ENCODE data around the gene PEMT.

PEMT gene

DNA sequence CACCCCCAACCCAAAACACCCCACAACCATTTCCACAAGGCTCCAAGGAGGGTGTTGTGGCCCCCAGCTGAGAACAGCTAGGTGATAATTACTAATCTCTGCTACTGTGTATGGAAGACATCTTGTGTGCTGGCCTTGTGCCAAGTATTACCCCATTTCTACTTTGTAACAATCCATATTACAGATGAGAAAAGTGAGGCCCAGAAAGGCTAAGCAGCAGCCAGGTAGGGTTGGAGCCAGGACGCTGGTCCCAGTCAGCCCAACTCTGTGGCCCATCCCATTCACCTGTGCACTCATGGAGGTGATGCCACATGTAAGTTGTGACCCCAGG, 12.4 kb upstream of the PEMT start:
- no peak for DNase-seq

DNA sequence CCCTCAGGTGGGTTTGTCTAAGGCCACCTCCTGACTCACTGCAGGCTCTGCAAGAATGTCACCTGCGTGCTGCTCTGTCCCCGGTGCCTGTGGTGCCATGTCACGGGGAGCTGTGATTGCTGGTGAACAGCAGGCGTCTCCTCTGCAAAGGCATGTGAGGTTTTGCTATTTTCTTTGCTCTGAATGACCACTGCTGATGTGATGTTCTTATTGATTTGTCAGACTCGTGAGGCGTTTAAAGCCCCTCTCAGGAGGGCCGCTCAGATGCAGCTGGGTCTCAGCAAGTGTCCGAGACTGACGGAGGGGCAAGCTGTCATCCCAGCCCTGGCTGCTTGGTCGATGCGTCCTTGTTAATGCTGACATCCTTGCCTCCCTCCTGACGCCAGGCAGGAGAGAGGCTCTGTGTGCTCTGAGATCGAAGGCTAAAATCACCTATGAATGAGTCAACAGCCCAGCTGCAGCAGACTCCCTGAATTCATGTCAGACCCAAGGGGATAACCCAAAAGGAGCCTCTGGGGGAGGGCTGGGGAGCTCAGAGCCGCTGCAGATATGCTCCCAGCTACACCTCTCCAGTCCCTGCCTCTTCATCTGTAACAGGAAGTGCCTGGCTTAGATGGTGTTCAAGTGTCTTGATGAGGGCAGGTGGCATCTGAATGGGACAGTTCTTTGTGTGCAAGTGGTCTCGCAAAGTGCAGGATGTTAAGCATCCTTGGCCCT, 11.8 kb upstream of the PEMT start:
- peak; percentile 57 for DNase-seq

DNA sequence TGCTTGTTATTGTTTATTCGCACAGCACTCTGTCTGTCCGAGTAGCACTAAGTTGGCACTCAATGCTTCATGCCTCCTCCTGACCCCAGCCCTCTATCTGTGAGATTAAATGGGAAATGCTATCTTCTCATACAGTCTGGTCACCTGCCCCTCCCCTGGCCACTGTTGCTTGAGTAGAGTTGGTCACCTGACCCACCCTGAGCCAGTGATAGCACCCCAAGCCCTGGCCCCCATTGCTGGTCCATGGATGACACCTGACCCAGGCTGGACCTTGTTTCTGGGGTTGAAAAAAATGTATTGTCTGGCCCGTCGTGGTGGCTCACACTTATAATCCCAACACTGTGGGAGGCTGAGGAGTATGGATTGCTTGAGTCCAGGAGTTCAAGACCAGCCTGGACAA, 8.5 kb upstream of the PEMT start:
- no peak for DNase-seq

DNA sequence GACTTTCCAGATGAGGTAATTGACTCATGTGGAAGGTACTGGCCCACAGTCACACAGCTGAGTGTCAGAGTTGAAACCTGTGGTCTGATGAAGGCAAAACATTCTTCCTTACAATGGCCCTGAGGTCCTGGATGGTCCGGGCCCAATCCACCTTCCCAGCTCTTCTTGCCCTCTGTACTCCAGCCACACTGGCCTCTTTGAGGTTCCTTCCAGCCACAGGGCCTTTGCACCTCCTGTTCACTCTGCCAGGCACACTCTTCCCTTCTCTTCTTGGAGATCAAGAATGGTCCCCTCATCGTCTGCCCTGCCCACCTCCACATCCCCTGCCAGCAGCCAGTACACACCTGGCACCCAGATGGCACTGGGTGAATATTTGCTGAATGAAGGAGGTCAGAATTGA, 6.5 kb upstream of the PEMT start:
- no peak for DNase-seq

DNA sequence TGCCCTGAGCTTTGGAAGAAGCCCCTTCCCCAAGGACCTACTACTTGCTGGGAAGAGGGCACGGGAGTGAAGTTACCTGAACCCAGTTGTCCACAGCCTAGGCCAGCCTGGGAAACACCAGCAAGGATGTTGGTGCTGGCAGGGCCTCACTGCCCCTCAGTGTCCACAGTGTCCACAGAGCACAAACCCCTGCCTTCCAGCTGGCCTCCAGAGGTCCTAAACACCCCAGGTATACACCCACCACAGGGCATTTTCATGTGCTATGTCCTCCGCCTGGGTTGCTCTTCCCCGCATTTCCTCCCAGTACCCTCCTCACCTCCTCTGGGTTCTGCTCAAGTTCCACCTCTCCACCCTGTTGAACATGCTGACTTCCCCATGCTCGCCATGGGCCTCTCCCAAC, 4.2 kb upstream of the PEMT start:
- DNase-seq, result no peak

DNA sequence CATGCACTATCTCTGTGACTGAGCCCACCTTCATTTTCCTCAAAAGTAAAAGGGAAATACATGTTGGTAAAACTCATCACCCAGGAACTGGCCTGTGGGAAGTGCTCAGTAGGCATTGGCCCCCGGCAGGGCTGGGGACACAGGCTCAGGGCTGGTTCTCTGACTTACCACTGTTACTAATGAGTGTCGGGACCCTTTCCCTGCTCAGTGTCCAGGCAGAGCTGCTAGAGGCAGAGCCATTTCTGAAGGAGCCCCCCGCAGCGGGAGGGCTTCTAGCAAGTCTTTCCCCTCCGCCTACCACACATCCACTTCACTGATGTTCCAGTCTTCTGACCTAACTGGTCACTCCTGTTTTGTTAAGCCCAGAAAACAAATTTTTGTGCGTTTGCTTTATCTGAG, 1.7 kb upstream of the PEMT start:
- DNase-seq, result no peak

DNA sequence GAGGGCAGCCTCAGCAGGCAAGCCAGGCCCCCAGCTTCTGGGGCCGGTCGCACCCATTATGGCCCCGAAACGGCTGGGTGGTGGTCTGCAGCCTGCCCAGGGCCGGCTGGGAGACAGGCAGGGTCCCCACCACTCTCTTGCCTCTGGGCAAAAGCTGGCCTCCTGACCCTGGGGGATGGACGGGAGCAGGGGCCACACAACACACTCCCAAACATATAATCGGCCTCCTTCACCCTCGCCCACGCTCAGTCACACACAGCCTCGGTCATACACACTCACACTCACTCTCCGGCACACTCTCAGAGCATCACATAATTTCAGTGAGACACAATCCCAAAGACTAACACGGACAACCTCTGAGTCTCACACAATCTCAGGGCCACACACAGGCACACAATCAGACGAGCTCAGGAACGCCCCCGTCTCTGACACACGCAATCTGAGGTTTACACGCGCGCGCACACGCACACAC, 589 bp downstream of the PEMT start:
- DNase-seq, result no peak

DNA sequence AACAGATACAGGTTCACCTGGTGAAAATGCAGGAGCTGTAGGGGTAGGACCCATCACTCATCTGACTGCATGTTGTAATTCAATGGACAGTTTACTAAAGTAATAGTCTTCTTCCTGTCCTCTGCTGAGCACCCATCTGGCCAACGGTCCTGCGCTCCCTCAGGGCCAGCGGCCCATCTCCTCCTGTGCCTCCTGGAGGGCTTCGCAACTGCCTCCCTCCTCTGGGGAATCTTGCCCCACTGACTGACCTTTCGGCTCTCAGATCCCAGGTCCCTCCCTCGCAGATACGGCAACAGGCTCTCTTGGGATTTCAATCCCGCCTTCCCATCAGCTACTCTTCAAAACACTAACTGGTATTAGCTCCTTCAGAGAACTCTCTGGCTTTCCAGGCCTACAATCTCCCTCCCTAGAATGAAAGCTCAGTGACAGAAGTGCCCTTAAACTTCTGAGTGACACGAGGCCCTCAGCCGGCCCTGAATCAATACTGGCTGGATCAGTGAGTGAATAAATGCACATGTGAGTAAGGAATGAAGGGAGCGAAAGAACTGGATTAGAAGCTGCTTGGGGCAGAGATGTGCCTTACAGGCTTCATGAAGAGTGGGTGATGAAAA, 1.3 kb downstream of the PEMT start:
- DNase-seq, result no peak

DNA sequence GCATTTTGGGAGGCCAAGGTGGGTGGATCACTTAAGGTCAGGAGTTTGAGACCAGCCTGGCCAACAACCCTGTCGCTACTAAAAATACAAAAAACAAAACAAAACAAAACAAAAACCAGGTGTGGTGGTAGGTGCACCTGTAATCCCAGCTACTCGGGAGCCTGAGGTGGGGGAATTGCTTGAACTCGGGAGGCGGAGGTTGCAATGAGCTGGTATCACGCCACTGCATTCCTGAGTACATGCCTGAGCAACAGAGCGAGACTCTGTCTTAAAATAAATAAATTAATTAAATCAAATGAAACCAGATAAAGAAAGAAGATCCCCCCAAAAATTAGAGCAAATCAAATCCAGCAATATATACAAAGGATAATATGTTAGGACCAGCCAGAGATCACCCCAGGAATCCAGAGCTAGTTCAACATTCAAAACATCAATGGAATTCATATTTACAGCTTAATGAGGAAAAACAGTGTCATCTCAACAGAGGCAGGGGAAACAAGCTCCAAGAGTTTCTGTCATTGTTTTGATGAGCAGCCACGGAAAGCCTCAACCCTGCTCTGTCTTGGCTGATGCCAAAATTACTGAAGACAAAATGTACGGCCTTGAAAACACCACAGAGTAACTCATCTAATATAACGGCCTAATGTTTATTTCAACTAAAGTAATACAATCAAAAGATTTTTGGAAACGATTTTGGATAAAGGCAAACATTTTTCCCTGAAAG, 3.7 kb downstream of the PEMT start:
- DNase-seq, result no peak

DNA sequence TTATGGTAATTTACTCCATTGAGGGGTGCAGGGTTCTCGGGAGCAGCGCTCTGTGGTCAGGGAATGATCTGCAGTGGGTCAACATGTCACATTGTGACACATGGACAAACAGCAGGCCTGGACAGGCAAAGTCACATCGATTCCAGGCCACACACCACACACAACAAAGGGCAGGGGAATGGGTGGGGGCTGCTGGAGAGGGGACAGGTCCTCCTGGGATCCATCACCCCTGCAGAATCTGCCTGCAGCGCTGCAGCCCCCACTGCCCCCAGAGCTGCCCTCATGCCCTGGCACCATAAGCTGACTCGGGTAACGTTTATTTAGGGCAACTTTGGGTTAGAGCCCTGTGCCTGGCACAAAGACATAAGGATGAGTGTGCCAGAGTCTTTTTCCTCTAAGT, 9.1 kb downstream of the PEMT start:
- no peak for DNase-seq

DNA sequence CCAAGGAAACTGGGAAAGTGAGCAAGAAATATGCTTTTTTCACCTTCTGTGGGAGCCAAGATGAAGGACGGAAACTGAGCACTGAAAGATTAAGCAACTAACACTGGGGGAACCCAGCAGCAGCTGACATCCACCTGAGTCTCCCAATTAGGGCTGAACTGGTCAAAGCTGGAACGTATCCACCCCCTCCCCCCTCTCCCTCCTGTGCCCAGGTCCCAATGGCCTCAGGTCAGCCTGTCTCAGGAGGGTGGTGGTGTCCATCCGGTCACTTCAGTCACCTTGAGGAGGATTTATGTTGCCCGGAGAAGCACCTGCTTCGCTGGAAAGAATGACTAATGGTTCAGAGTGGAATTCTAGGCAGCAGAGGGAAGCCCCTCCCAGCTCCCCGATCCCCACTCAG, 10.0 kb downstream of the PEMT start:
- DNase-seq, result no peak

DNA sequence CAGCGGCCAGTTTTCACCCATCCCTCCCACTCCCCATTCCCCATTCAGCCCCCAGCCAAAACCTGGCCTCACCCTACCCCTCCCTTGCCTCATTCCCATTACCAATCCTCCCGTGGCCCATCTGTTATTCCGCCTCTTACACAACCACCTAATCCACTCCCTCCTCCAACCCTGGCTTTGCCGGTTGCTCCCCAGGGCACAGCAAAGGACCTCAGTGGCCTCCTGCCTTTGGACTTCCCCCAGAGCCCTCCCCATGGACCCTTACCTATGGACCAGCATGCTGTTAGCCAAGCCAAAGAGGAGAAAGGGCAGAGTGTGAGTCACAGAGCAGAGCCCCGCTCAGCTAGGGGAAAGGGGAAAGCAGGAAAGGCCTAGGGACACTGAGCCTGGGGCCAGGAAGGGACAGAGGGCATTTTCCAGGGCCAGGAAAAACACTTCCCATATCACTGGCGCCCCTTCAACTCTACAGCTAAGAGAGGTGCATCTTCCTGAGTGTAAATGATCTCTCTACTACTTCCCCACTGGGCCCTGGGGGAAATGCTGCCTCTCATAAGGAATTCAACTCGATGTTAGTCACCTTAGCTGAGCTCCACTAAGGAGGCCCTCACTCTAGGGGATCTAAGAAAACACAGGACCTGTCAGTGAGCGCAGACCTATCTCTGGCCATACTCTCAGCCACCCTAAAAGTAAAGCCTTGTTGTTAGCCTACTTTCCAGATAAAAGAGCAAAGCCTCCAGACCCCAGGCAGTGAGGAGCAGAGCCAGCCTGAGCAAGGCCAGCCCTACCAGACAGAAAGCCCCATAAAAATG, 10.6 kb downstream of the PEMT start:
- DNase-seq, result no peak

DNA sequence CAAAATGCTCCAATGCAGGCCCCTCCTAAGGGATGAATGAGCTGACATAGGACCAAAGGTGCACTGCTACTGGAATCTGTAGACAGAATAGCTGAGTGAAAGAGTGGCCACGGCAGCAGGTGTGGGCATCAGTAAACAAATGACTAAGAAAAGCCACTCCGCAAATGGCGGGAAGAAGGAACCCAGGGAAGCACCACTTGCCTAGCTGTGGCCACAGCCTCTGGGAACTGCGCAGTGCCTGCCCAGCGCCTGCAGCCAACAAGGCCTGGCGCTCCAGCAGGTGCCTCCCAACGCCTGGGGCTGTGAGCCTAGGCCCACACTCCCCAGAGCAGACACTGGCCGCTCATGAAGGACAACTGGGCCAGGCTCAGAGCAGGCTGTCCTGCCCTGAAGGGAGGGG, 11.8 kb downstream of the PEMT start:
- peak; percentile 22 for DNase-seq

DNA sequence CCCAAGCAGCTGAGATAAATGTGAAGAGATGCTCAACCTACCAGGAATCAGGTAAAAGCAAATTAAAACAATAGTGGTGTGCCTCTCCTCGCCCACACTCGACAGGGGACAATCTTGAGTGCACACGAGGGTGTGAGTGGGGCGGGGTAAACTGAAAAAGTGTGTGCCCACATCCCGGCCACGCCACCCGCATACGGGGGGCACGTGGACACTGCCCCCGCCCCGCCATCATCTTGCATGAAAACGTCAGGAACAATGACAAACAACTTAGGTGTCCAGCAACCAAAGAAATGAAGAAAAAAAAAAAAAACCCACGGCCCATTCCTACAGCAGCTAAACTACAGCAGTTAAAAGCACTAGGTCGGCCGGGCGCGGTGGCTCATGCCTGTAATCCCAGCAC, 14.1 kb downstream of the PEMT start:
- no peak for DNase-seq

DNA sequence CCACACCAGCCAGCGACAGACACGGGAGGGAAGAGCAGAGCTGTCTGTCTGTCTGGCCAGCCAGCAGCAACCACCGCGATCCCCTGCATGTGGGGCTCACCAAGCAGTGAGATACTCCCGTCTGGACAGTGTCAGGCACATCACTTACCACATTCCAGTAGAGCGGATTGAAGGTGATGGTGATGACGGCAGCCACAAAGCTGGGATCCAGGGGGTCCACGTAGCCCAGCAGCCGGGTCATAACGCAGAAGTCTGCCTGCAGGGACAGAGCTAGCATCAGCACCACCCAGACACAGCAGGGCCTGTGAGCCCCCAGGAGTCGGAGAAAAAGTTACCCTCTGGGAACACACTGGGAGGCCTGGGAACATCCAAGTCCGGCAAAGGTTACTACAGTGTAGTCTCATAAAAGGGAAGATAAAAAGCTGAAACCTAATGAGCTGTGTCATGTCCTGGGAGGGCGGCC, 14.7 kb downstream of the PEMT start:
- no peak for DNase-seq

DNA sequence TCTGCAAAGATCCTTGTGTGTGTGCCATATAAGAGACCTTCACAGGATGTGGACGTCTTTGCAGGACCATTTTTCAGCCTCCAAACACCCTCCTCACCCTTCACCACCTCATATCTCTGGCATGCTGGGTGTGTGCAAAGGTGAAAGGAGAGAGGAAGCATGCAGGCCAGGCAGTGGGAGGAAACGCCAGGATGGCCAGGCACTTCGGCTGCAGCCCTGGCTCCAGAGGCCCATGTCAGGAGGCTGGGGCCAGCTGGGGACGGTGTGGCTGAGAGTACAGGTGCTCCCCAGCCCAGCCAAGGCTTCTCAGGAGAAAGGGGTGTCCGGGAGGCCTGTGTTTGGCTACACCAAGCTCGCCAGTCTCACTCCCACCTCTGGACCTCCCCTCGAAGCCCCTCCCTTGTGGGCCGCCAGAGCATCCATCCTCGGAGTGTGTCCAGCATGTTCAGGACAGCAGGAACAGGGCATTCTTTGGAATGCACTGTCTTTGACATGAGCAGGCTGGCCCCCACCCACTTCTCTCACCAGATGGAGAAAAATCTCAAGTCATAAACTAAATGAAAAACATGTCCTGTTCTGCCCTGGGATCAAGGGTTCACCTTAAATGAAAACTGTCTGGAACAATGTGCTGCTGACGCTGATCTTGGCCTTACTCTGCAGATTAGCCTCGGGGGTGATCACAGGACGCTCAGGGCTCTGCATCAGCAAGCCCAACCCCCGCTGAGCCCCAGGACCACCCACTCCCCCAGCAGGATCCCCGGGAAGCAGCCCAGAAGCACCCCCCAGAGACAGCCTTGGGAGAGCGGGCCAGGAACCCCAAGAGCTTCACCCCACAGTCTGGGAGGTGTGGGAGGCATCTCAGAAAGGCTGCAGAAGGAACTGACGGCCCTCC, 15.9 kb downstream of the PEMT start:
- no peak for DNase-seq

DNA sequence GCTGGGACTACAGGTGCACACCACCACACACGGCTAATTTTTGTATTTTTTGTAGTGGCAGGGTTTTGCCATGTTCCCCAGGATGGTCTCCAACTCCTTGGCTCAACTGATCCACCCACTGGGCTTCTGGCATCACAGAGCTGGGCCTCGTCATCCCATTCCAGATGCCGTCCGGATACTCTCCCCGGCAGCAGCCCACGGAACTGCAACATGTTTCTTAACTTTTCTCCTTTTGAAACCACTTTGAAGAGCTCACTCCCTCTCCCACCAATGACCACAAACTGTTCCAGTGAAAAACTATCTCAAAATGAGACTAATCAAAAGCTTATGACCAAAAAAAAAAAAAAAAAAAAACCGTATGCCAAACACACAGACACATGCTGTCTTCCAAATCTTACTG, 17.6 kb downstream of the PEMT start:
- no peak for DNase-seq

DNA sequence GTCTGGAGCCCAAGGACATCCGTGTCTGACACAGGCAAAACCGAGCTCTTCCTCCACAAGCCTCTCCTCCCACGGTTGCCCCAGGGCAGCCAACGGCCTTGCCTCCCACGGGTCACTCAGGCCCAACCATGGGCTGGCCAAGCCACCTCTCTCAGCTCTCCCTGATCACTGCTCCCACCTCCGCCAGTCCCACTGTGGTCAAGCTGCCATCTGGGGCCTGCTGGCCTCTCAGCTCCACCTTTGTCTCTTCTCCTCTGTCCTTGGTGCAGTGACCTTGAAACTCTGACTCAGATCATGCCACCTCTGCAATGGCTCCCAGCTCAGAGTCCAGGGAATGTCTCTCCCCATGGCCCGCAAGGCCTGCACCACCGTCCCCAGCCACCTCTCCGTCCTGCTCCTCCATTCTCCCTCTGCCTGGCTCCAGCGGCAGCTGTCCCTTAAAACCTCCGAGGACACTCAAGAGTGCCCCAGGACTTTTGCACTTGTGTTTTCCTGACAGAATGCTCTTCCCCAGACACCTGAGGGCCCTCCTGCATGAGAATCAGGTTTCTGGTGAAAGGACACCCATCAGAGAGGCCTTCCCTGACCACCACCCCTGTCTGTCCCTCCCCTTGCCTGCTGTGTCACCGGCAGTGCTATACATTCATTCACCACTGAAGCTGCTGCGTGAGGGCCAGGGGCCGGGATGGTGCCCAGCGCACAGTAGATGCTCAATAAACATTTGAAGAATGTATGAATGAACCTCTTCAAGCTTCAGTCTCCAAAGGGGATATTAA, 19.3 kb downstream of the PEMT start:
- DNase-seq, result no peak

DNA sequence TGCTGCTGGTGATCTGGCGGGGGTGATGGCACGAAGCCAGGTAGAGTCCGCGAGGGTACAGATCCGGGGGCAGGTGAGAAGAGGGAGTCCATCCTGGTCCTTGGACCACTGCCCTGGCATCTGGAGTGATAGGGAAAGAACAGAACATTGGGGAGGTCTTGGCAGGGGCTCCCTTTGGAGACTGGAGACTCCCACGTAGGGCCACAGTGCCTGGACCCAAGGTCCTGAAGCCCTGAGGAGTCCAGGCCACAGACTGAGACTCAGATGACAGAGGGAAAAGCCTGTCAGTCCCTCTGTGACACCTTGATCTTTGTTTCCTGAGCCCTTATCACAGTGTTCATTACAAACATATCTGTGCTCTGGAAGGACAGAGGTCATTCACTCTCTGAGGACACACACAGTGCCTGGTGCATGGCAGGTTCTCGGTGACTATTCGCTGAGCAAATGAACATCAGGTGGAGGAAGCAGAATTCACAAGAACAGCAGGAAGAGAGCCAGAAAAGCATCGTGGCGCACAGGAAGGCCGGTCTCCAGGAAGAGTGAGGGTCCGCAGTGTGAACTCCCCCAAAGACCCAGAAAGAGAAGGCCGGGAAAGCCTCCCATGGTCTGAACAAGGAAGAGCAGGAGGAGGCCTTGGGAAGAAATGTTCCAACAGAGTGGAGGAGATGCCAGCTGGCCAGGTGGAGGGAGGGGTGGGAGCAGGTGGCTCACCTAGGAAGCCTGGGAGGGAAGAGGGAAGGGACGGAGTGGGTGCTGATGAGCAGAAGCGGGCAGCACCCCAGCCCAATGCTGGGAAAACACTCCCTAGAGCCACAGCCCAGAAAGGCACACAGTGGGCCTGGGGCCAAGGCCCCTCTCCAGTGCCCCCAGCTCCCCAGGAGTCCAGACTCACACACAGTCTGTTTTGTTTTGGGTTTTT, 20.5 kb downstream of the PEMT start:
- peak; percentile 24 for DNase-seq

DNA sequence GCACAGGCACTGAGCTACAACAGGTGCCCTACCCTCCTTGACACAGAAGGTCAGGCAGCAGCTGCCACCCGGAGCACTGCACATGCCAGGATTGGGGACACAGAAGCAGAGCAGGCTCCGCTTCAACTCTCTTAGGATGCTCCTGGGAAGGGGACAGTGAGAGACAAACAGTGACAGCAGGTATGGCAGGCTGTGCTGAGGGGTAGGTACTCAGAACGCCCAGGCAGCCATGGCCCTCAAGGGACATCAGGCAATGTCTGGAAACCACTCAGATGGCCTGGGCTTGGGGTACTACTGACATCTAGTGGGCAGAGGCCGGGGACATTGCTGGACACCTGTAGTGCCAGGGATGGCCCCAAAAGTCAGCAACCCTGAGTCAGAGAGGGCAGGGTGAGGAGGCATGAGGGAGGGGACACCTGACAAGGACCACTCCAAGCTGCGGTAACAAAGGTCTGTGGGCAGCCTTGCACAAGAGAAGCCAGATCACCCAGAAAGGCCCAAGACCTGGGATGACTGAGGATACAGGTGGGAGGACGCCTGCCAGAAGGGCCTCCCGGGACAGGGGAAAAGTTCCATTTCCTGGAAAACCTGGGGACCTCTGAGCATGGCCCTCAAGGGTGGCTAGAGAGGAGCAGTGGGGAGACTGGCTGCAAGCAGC, 21.2 kb downstream of the PEMT start:
- DNase-seq, result no peak

Data from NCI-H2029 (cell line).